ENCODE measurements around the gene OTX2. TPM values are rescaled to one million over a fixed set of nuclear protein-coding genes. Genes with fewer than 3 reads are reported as not detected.

Gene OTX2
- total RNA-seq, 1 experiment from 2014 or later: not detected

- in situ Hi-C loops (cut with HindIII; ENCODE audit: low pct_unique_long_range_greater_than_20kb, low sequenced_read_pairs): no loop called here
- no peak for DNase-seq (ENCODE audit: low read depth, low spot score)
Observed at GRCh38 chr14:56754921-56755320, 55.4 kb downstream of the OTX2 start.

GRCh38 chr14:56753396-56753795, 56.9 kb downstream of the OTX2 start:
- no peak for DNase-seq (ENCODE audit: low read depth, low spot score)
- in situ Hi-C loops (cut with HindIII; ENCODE audit: low pct_unique_long_range_greater_than_20kb, low sequenced_read_pairs): no loop called here

GRCh38 chr14:56752428-56752827, 57.9 kb downstream of the OTX2 start:
- no peak for DNase-seq (ENCODE audit: low read depth, low spot score)
- in situ Hi-C loops (cut with HindIII; ENCODE audit: low pct_unique_long_range_greater_than_20kb, low sequenced_read_pairs): no loop called here

GRCh38 chr14:56751471-56751870, 58.8 kb downstream of the OTX2 start:
- in situ Hi-C loops (cut with HindIII; ENCODE audit: low pct_unique_long_range_greater_than_20kb, low sequenced_read_pairs): no loop called here
- DNase-seq (ENCODE audit: low read depth, low spot score): peak; percentile 4

Small RNAs within 50 kb of the gene (small RNA-seq; reads per million reads assigned to genes)
- gene RN7SL461P (0 reads per million in 2 experiments), gene RNU6-1204P (0 reads per million in 2 experiments)

Other genes starting within 250 kb of the OTX2 start
- 17.6 and 19.3 TPM in 2 replicates for gene TMEM260, start 230.7 kb downstream of the OTX2 start, total RNA-seq (2014; rRNA removed; shearing (Covaris generic))

Data from SK-MEL-5 (cell line).